Mesenchymal stem cell (in vitro differentiated cells and primary cell): Measurements from ENCODE around the gene GPR152.

Experiments
- DNase-seq: peaks from one replicate; pipeline ENCODE4 v3.0.0-alpha.2; 2013
- H2AFZ ChIP-seq: one replicate; pipeline ENCODE4 v1.6.1; 2013; ENCODE audit warnings: low read depth, mild to moderate bottlenecking, control low read depth, inconsistent platforms, low read length, moderate library complexity
- H2AK5ac ChIP-seq: 2 replicates; pipeline ENCODE4 v1.6.1; 2013; ENCODE audit warnings: low read length, moderate library complexity, mild to moderate bottlenecking, inconsistent platforms; ENCODE audit not compliant: severe bottlenecking
- H2BK120ac ChIP-seq: one replicate; pipeline ENCODE4 v1.6.1; 2013; ENCODE audit warnings: low read depth, mild to moderate bottlenecking, inconsistent platforms, low read length, moderate library complexity
- H2BK12ac ChIP-seq, 2 experiments: one replicate each; pipeline ENCODE4 v1.6.1; 2013; ENCODE audit warnings: inconsistent platforms in 2 of 2, low read length in 2 of 2, mild to moderate bottlenecking in 2 of 2, moderate library complexity in 2 of 2, control low read depth in 1 of 2
- H2BK15ac ChIP-seq: one replicate; pipeline ENCODE4 v1.6.1; 2013; ENCODE audit warnings: mild to moderate bottlenecking, low read depth, inconsistent platforms; ENCODE audit not compliant: poor library complexity, severe bottlenecking
- H2BK5ac ChIP-seq: 2 replicates; pipeline ENCODE4 v1.6.1; 2013; ENCODE audit warnings: low read depth, mild to moderate bottlenecking, low read length, control low read depth, inconsistent platforms; ENCODE audit not compliant: poor library complexity, severe bottlenecking
- H3K14ac ChIP-seq, 2 experiments: one replicate each; pipeline ENCODE4 v1.6.1; 2013; ENCODE audit warnings: inconsistent platforms in 2 of 2, low read length in 2 of 2, control low read depth in 1 of 2, mild to moderate bottlenecking in 1 of 2, moderate library complexity in 1 of 2
- H3K18ac ChIP-seq, 2 experiments: one replicate each; pipeline ENCODE4 v1.6.1; 2013; ENCODE audit warnings: inconsistent platforms in 2 of 2, low read length in 2 of 2, control low read depth in 1 of 2, low read depth in 1 of 2, mild to moderate bottlenecking in 1 of 2
- H3K23ac ChIP-seq, 2 experiments: one replicate each; pipeline ENCODE4 v1.6.1; 2013; ENCODE audit warnings: inconsistent platforms in 2 of 2, low read length in 2 of 2, mild to moderate bottlenecking in 2 of 2, moderate library complexity in 2 of 2, control low read depth in 1 of 2
- H3K27ac ChIP-seq: 2 replicates; pipeline ENCODE4 v1.5.1; 2013; ENCODE audit warnings: mild to moderate bottlenecking, moderate library complexity, low read length, control low read depth, inconsistent platforms; ENCODE audit not compliant: poor library complexity, severe bottlenecking
- H3K27me3 ChIP-seq, 2 experiments: 2 replicates each; pipeline versions ENCODE4 v1.6.1 to v1.7.0; 2013; ENCODE audit warnings: low read length in 2 of 2, mild to moderate bottlenecking in 2 of 2, moderate library complexity in 2 of 2, control low read depth in 1 of 2, inconsistent platforms in 1 of 2; ENCODE audit not compliant: control insufficient read depth in 1 of 2, insufficient read depth in 1 of 2
- H3K36me3 ChIP-seq, 2 experiments: 2 replicates each; pipeline versions ENCODE4 v1.6.1 to v1.7.0; 2013; ENCODE audit warnings: low read length in 2 of 2, control low read depth in 1 of 2, inconsistent platforms in 1 of 2, low read depth in 1 of 2, mild to moderate bottlenecking in 1 of 2; ENCODE audit not compliant: insufficient read depth in 2 of 2, control insufficient read depth in 1 of 2
- H3K4ac ChIP-seq, 2 experiments: one replicate each; pipeline ENCODE4 v1.6.1; 2013; ENCODE audit warnings: inconsistent platforms in 2 of 2, low read length in 2 of 2, mild to moderate bottlenecking in 2 of 2, moderate library complexity in 2 of 2, control low read depth in 1 of 2, low read depth in 1 of 2
- H3K4me1 ChIP-seq: 2 replicates; pipeline ENCODE4 v1.6.1; 2013; ENCODE audit warnings: low read depth, low read length, control low read depth; ENCODE audit not compliant: control insufficient read depth, insufficient read depth
- H3K4me2 ChIP-seq: 2 replicates; pipeline ENCODE4 v1.6.1; 2013; ENCODE audit warnings: low read length, mild to moderate bottlenecking, inconsistent platforms; ENCODE audit not compliant: poor library complexity, severe bottlenecking
- H3K4me3 ChIP-seq, 2 experiments: 2 replicates each; pipeline versions ENCODE4 v1.5.1 to v1.7.0; 2013; ENCODE audit warnings: low read length in 2 of 2, mild to moderate bottlenecking in 2 of 2, control low read depth in 1 of 2, low read depth in 1 of 2; ENCODE audit not compliant: insufficient read depth in 1 of 2
- H3K79me1 ChIP-seq: replicated peaks from 2 replicates; pipeline ENCODE4 v1.6.1; 2013; ENCODE audit warnings: mild to moderate bottlenecking, control low read depth, low read length, inconsistent platforms; ENCODE audit not compliant: poor library complexity, severe bottlenecking
- H3K9ac ChIP-seq: 2 replicates; pipeline ENCODE4 v1.7.0; 2013; ENCODE audit warnings: mild to moderate bottlenecking, low read length, moderate library complexity
- H3K9me3 ChIP-seq: 2 replicates; pipeline ENCODE4 v1.7.0; 2013; ENCODE audit warnings: mild to moderate bottlenecking, low read length; ENCODE audit not compliant: control insufficient read depth
- H4K8ac ChIP-seq: one replicate; pipeline ENCODE4 v1.6.1; 2013; ENCODE audit warnings: inconsistent platforms, mild to moderate bottlenecking, low read length, moderate library complexity
- H4K91ac ChIP-seq: one replicate; pipeline ENCODE4 v1.6.1; 2013; ENCODE audit warnings: mild to moderate bottlenecking, low read length, inconsistent platforms
- WGBS: methylation state at CpG from one replicate; pipeline ENCODE4 v1.1.7; 2013; ENCODE audit warnings: mixed read lengths; 5-methylcytosine and 5-hydroxymethylcytosine counted together

The GPR152 gene

GRCh38 chr11:67493548-67494370, 41.2 kb upstream of the GPR152 start:
- Histone ChIP-seq H2AK5ac (no peak overlapping the region), H3K4me3 (no peak overlapping the region), H3K4me1 (peaks cover 22% of the 10 kb centered on the region), H3K9ac (no peak overlapping the region), H3K23ac (no peak overlapping the region), H2BK120ac (no peak overlapping the region), H3K27me3 (no peaks in the 10 kb centered on the region), H2BK12ac (no peak overlapping the region), H2AFZ (no peak overlapping the region), H3K4ac (no peak overlapping the region), H3K18ac (no peak overlapping the region), H3K9me3 (no peaks in the 10 kb centered on the region), H4K8ac (no peak overlapping the region), H2BK15ac (no peak overlapping the region), H2BK5ac (no peak overlapping the region), H3K27ac (no peak overlapping the region), H3K36me3 (peaks cover 27 to 98% of the 10 kb centered on the region in 2 experiments), H3K4me2 (no peak overlapping the region), H4K91ac (no peak overlapping the region), H3K79me1 (peaks cover 45% of the 10 kb centered on the region), H3K14ac (no peak overlapping the region)
- WGBS: 97% methylated on average over 63 of the region's 65 CpGs
- DNase-seq: no peak

- no peak overlapping the region for H2AK5ac ChIP-seq
- H3K18ac ChIP-seq: no peak overlapping the region
- no peak overlapping the region for H3K27ac ChIP-seq
- H4K8ac ChIP-seq: no peak overlapping the region
- peaks cover 17% of the 10 kb centered on the region for H3K4me1 ChIP-seq
- no peak overlapping the region for H2BK120ac ChIP-seq
- no peak overlapping the region for H3K14ac ChIP-seq
- no peak overlapping the region for H3K4ac ChIP-seq
- no peak overlapping the region for H3K4me3 ChIP-seq
- H3K23ac ChIP-seq: no peak overlapping the region
- H2BK5ac ChIP-seq: no peak overlapping the region
- H2BK12ac ChIP-seq: no peak overlapping the region
- H3K36me3 ChIP-seq: peaks cover 30 to 95% of the 10 kb centered on the region in 2 experiments
- DNase-seq: no peak
- H4K91ac ChIP-seq: no peak overlapping the region
- H2BK15ac ChIP-seq: no peak overlapping the region
- H3K9me3 ChIP-seq: no peaks in the 10 kb centered on the region
- H3K79me1 ChIP-seq: peaks cover 40% of the 10 kb centered on the region
- no peak overlapping the region for H3K9ac ChIP-seq
- H3K27me3 ChIP-seq: no peaks in the 10 kb centered on the region
- WGBS: 93% methylated on average over 45 of the region's 46 CpGs
- no peak overlapping the region for H2AFZ ChIP-seq
- H3K4me2 ChIP-seq: no peak overlapping the region
These were observed 40.4 kb upstream of the GPR152 start for GRCh38 chr11:67492801-67493547.

GRCh38 chr11:67492069-67492727, 39.7 kb upstream of the GPR152 start:
- H4K8ac ChIP-seq: no peak overlapping the region
- no peak overlapping the region for H4K91ac ChIP-seq
- no peak overlapping the region for H2BK5ac ChIP-seq
- H2BK15ac ChIP-seq: no peak overlapping the region
- peaks cover 37 to 88% of the 10 kb centered on the region in 2 experiments for H3K36me3 ChIP-seq
- H3K79me1 ChIP-seq: peaks cover 35% of the 10 kb centered on the region
- no peak overlapping the region for H3K4me3 ChIP-seq
- no peak overlapping the region for H3K14ac ChIP-seq
- H3K9ac ChIP-seq: no peak overlapping the region
- no peak overlapping the region for H3K4me2 ChIP-seq
- H2AFZ ChIP-seq: no peak overlapping the region
- H2BK12ac ChIP-seq: no peak overlapping the region
- DNase-seq: no peak
- H2BK120ac ChIP-seq: no peak overlapping the region
- no peak overlapping the region for H3K4ac ChIP-seq
- WGBS: 93% methylated on average over 19 of the region's 19 CpGs
- no peak overlapping the region for H3K18ac ChIP-seq
- no peak overlapping the region for H3K27ac ChIP-seq
- no peak overlapping the region for H3K23ac ChIP-seq
- no peaks in the 10 kb centered on the region for H3K27me3 ChIP-seq
- peaks cover 12% of the 10 kb centered on the region for H3K4me1 ChIP-seq
- H3K9me3 ChIP-seq: no peaks in the 10 kb centered on the region
- no peak overlapping the region for H2AK5ac ChIP-seq
